Type B pancreatic cell (in vitro differentiated cells): ENCODE results near the gene CDCP1. TPM values are rescaled to one million over a fixed set of nuclear protein-coding genes. Genes with fewer than 3 reads are reported as not detected.

ENCODE experiments used
- DNase-seq: peaks from one replicate; pipeline ENCODE4 v3.0.0; 2021; ENCODE audit warnings: mixed read lengths; ENCODE audit not compliant: unreplicated experiment; ENCODE audit errors: extremely low spot score
- H3K27ac Mint-ChIP-seq: 2 replicates; pipeline ENCODE4 v1.8.0; 2021; ENCODE audit warnings: mild to moderate bottlenecking, mixed read lengths
- H3K27me3 Mint-ChIP-seq: 2 replicates; pipeline ENCODE4 v1.8.0; 2021; ENCODE audit warnings: mixed read lengths
- H3K36me3 Mint-ChIP-seq: 2 replicates; pipeline ENCODE4 v1.8.0; 2021; ENCODE audit warnings: mixed read lengths
- H3K4me1 Mint-ChIP-seq: one replicate; pipeline ENCODE4 v1.8.0; 2021; ENCODE audit warnings: mixed read lengths; ENCODE audit not compliant: unreplicated experiment
- H3K4me3 Mint-ChIP-seq: 2 replicates; pipeline ENCODE4 v1.8.0; 2021; ENCODE audit warnings: mild to moderate bottlenecking, mixed read lengths
- H3K9me3 Mint-ChIP-seq: 2 replicates; pipeline ENCODE4 v1.8.0; 2021; ENCODE audit warnings: mixed read lengths
- total RNA-seq: library from RNA; stranded (reverse); gene quantifications from 2 replicates; pipeline ENCODE4 v1.2.1, GENCODE V29; 2021; ENCODE audit warnings: low replicate concordance
- TF ChIP-seq, protein P1 (sequence below): fragments of 200-600 bp; sonication (generic); conservative IDR thresholded peaks from 2 replicates; pipeline ENCODE4 v1.5.0; 2021; ENCODE audit warnings: antibody characterized with exemption, mild to moderate bottlenecking

CDCP1 gene
- total RNA-seq, 1 donor from 2014 or later, result 26.3 TPM

DNA sequence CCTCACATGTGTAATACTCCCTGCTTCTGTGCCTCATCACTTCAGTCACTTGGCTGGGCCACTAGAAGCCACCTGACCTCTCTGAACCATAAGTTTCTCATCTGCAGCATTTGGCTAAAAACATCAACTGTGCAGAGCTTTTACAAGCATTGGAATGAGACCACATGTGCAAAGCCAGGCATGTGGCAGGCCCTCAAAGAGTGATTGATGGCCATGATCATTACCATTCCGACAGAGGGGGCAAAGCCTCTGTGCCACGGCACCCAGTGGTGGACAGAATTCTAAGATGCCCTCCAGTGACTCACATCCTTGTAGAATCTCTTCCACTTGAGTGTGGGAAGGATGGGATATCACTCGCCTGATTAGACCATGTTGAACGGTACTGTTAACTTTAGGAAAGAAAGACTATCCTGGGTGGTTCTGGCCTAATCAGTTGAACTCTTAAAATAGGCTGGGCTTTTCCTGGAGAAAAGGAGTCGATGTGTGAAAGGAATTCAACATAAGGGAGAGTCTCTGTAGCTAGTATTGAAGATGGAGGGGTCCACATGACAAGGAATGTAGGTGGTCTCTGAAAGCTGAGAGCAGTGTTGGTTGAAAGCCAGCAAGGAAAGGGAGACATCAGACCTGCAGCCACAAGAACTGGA, 13.5 kb downstream of the CDCP1 start:
- Mint-ChIP-seq H3K4me3 (no peak overlapping the region), H3K27me3 (no peaks in the 10 kb centered on the region), H3K27ac (no peak overlapping the region), H3K9me3 (no peaks in the 10 kb centered on the region), H3K36me3 (peaks cover 4% of the 10 kb centered on the region), H3K4me1 (peaks cover 30% of the 10 kb centered on the region)
- TF ChIP-seq, protein P1, sequence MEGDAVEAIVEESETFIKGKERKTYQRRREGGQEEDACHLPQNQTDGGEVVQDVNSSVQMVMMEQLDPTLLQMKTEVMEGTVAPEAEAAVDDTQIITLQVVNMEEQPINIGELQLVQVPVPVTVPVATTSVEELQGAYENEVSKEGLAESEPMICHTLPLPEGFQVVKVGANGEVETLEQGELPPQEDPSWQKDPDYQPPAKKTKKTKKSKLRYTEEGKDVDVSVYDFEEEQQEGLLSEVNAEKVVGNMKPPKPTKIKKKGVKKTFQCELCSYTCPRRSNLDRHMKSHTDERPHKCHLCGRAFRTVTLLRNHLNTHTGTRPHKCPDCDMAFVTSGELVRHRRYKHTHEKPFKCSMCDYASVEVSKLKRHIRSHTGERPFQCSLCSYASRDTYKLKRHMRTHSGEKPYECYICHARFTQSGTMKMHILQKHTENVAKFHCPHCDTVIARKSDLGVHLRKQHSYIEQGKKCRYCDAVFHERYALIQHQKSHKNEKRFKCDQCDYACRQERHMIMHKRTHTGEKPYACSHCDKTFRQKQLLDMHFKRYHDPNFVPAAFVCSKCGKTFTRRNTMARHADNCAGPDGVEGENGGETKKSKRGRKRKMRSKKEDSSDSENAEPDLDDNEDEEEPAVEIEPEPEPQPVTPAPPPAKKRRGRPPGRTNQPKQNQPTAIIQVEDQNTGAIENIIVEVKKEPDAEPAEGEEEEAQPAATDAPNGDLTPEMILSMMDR, result no peak
- DNase-seq, result no peak

DNA sequence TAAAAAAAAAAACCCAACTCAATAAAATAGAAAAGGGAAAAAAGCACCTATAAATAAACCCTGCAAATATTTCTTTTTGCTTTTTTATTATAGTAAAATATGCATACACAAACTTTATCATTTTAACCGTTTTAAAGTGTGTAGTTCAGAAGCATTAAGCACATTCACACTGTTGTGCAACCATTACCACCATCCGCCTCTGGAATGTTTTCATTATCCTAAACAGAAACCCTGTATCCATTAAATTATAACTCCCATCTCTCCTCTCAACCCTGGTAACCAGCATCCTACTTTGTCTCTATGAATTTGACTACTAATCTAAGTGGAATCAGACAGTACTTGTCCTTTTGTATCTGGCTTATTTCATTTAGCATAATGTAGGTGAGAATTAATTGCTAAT, 15.0 kb downstream of the CDCP1 start:
- TF ChIP-seq, protein P1, result no peak
- Mint-ChIP-seq H3K9me3 (no peaks in the 10 kb centered on the region), H3K36me3 (peaks cover 4% of the 10 kb centered on the region), H3K27me3 (no peaks in the 10 kb centered on the region), H3K4me3 (no peak overlapping the region), H3K4me1 (peaks cover 26% of the 10 kb centered on the region), H3K27ac (no peak overlapping the region)
- no peak for DNase-seq

DNA sequence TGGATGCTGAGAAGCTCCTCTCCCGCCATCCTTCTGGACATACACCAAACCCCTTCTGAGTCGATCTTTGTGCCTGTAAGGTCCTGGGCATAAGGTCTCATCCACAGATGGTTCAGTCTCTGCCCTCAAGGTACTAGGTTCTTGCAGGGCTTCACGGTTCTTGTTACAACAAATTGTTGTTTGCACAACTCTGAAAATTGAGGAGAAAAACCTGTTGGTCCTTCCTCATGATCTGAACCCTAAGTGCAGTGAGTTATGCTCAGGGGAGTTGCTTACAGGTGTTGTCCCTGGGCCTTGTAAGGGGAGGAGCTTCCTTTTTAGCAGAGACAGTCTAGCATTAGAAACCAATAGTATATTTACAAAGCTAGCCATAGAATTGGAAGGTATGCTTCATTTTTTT, 15.7 kb downstream of the CDCP1 start:
- no peak for DNase-seq
- no peaks in the 10 kb centered on the region for H3K27me3 Mint-ChIP-seq
- H3K36me3 Mint-ChIP-seq, result peaks cover 4% of the 10 kb centered on the region
- no peak overlapping the region for H3K27ac Mint-ChIP-seq
- H3K9me3 Mint-ChIP-seq, result no peaks in the 10 kb centered on the region
- peak overlapping the region; percentile 15 for H3K4me3 Mint-ChIP-seq
- H3K4me1 Mint-ChIP-seq, result peaks cover 19% of the 10 kb centered on the region
- TF ChIP-seq, protein P1, result no peak

DNA sequence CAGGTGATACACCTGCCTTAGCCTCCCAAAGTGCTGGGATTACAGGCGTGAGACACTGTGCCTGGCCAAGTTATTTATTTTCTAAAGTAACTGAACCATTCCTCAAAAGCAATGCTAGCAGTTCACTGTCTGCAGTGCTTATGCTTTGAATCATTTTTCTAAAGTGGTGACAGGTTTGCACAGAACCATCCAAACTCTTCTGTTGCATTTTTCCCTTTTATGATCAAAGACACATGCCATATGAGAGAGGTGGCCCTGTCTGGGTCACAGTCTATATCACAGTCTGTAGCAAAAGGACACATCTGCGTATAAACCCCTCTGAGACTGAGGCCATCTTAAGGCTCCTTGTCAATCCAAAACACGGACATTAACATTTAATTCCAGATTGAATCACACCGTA, 17.2 kb downstream of the CDCP1 start:
- Mint-ChIP-seq H3K4me1 (peaks cover 16% of the 10 kb centered on the region), H3K9me3 (no peaks in the 10 kb centered on the region), H3K36me3 (peaks cover 4% of the 10 kb centered on the region), H3K27me3 (no peaks in the 10 kb centered on the region), H3K4me3 (no peak overlapping the region), H3K27ac (no peak overlapping the region)
- TF ChIP-seq, protein P1, result no peak
- DNase-seq, result no peak

DNA sequence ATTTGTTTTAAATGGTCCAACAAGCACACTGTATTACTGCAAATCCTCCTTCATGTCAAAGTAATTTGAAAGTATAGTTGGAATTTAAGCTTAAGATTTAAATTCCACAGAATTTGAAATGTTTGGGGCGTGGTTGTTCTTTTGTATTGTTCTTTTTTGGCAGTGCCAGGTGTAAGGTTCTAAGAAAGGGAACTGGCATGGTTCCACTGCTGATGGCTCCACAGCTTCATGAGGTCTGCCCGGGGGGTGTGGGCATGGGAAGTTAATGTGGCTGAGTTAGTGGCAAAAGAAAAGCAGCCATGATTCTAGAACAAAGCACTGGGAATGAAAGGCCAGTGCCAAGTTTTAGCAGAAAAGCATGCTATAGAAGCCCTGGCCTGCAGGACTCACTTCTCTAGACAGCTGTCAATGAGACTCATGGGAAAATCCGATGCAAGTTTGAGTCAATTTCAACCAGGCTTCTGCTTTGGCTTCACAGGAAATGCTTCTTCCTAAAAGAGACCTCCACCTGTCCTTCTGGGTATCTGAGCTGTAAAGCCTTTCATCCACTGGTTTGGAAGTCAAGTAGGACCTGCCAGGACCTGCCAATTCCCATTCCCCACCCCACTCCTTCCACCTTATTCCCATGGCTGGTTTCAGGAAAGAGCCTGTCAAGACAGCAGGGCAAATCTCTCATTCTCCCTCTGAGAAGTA, 18.9 kb downstream of the CDCP1 start:
- peaks cover 20% of the 10 kb centered on the region for H3K4me1 Mint-ChIP-seq

More for the DNA sequence above, 18.9 kb downstream of the CDCP1 start:
- no peak overlapping the region for H3K4me3 Mint-ChIP-seq
- H3K36me3 Mint-ChIP-seq, result peaks cover 4% of the 10 kb centered on the region
- TF ChIP-seq, protein P1, result no peak
- H3K27me3 Mint-ChIP-seq, result no peaks in the 10 kb centered on the region
- H3K27ac Mint-ChIP-seq, result peak overlapping the region; percentile 67
- no peaks in the 10 kb centered on the region for H3K9me3 Mint-ChIP-seq
- no peak for DNase-seq
